KG1 (cell line): Measurements from ENCODE around the gene LTBP1.

Experiments
- DNase-seq: peaks from one replicate; lab custom pipeline; 2025; lab: John Stamatoyannopoulos, UW

Gene LTBP1

DNA sequence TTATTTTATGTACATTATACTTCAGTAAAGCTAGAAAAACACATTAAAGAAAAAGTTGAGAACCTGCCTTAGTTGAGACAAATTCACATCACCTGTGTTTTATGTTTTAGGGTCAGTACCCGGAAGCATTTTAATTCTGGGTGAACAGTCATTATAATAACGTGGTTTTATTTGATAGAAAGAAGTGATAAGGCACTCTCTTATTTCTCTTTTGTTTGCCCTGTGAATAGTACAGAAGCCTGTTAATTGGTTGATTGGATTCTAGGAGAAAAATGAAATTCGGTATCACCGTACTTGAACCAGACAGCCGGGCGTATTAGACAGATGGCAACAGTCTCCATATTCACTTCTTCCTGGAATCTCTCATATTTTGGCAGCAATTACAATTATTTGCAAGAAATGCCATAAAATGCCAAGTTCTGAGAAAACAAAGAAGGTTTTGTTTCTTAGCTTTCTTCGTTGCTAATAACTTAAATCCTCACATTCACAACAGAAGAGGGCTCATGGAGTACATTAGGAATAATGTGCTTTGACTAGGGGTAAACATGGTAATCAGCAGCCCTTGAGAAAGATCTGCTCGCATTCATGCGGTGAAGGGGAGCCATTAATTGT is 361.0 kb downstream of the LTBP1 start:
- DNase-seq = no peak

DNA sequence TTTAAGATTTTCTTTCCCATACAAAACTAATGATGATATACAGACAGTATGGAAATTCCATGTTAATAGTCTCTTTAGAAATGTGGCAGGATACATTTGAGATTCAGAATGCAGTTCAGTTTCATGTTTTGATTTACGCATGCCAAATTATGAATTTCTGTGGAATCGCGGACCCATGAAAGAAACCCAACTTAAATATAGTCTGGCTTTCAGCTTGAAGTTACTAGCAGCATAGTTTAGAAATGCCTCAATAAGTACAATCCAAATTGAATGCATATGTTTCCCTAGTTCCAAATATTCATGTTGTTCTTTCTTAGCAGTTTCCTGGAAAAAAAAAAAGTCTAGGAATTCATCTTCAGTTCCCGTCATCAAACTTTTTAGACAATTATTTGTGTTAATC is 365.6 kb downstream of the LTBP1 start:
- no peak for DNase-seq

DNA sequence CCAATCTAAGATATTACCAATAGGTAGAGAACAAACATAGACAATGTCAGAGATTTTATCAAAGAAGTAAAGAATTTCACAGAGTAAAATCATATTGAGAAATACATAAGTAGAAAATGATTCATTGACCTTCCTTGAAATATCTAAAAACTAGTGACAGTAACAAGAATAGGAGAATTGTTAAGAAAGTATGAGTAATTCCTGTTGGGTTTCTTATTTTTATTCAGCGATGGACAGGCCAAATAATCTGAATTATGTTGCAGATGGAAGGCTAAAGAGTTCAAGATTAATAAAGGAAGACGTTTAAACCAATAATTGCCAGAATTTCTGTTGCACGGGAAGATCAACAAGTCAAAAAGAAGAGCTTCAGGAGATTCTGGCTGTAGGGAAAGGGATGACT is 366.3 kb downstream of the LTBP1 start:
- DNase-seq = no peak

DNA sequence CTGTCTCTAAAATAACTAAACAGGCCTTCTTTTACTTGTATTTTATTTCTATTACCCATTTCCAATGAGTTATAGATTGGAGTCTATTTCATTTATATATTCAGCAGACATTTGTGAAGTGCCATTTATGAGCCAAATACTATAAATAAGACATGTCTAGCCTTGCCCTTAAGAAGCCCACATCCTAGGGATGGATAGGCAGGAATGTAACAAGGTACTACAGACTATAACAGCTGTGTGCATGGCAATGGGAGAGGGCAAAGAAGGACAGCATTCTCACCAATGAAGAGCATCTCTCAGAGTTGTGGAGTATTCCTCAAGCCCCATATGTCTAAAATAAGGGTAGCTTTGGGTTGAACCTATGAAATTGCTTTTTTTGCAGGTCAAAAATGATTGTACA is 367.8 kb downstream of the LTBP1 start:
- DNase-seq = no peak

DNA sequence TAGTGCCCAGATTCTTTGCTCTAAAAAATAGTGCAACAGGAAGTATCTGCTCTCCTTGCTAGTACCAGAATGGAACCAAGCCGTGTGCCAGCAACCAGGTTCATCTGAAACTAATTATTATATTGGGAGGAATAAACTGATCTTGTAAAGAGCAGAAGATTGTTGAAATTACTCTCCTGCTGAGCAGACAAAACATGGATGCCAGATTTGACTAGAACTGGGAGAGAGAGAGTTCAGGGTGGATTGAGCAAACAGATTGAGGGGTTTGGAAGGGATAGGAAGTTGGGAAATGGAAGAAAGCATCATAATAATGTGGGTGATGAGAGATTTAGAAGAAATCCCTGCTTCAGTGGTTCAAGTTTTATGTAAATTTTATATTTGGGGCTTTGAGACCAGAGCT is 369.6 kb downstream of the LTBP1 start:
- DNase-seq = no peak

DNA sequence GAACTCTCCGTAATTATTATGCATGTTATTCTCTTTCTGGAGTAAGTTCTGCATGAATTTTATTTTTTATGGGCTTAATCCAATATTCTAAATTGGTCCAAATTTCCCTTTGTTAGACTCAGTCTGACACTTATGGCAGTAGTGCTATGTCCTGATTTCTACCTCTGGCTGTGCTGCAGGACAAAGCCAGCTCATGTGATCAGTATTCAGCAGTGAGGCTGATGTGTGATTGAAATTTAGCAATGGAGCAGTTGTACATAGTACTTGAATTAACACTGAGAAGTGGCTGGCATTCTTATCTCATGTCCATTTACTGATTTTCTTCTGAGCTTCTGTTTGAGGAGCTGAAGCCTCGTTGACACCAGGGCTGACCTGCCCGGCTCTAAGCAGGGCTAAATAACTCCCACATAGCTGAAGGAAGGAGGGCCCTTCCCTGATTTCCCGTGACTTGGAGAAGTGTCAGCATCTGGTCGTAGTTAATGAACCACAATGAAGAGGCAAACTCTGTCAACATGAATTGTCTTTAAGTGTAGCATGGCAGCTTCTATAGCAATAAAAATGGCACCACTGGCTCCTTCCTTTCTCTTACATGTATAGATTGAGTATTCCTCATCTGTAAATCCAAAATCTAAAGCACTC is 370.7 kb downstream of the LTBP1 start:
- DNase-seq = no peak

DNA sequence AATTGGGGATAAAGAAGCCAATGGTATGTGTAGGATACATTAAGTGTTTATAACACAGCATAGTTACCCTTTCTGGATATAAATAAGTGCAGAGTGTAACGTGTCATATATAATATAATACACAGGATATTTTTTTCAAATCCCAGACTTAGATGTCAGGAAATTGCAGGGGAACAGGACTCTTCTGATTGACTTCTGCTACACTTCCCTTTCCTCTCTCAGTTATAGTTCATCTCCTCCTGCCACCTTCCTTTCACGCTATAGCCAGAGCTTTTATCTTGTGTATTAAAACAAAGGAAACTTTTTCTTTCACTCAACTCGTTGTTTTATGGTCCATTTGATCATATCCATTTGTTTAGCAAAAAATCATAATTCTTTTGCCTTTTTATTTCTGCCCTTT is 371.7 kb downstream of the LTBP1 start:
- DNase-seq = no peak

DNA sequence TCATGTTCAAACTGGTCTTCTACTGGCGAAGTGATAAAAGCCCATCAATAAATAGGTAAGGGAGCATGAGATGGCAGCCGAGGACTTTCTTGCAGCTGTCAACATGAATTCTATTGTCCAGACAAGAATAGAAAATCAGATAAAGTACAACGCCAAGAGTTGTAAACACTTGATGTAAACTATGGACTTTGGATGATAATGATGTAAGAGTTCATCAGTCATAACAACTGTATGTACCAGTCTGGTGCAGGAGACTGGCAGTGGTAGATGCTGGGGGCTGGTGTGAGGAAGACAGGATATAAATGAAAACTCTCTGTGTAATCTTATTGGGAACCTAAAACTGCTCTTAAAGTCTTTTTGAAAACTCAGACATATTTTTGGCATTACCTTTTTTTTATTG is 373.8 kb downstream of the LTBP1 start:
- DNase-seq = no peak

DNA sequence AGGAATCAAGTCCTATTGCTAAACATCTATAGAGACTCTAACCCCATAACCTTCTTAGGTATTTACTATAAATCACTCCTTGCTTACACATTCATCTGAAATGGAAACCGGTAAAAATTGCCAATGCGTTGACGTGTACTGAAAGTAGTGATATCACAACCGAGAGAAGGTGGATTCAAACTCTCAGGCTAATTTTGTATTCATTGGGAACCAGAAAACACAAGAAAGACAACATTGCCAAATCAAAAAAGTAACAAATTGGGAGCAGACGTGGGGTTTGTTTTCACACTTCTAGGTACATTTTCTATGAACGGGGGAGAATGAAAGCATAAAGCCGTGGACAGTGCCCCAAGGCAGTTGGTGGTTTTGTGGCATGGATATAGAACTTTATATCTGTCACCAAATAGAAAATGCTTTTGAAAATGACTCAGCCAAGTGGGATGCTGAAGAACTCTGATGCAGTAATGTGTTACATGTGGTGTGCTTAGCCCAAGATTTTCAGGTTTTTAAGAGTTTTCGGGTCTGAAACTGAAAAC is 374.6 kb downstream of the LTBP1 start:
- DNase-seq = no peak

DNA sequence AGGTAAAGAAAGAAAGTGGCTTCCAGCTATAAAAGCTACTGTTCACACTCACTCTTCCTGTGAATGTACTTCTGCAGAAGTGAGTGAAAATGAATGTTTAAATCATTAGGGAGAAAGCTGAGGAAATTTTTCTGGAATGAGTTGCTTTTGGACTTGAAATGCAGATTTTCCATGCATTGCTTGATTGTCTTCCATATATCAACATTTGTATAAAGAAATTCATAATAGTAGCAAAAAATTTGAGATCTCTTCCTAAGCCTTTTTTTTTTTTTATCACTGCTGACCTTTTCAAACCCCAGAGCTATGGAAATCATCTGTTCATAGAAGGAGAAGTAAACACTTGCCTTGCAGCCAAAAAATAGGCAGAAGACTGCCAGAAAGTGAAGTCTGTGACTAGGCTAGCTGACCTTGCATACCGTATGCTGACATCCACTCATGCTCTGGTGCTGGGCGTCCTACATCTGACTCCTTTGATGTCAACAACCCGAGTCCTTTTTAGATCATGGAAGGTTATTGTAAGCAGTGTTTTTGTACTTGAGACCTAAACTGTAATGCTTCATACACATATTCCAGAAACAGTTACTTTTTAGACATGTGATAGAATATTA is 375.2 kb downstream of the LTBP1 start:
- DNase-seq = no peak

DNA sequence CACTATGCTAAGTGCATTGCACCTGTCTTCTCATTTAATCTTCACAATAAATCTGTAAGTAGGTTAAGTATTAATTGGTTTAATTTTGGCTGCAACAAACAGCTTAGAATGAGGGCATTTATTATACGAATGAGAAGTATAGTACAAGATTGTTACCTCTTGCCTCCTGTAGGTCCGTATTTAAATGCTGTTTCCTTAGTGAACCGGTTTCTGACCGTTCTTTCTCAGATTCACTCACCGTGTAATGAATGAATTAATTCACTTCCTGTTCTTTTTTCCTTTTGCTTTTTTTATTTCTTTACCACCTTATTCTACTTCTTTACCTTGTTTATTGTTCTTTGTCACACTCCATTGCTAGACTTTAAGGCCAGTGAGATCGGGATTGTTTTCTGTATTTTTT is 375.9 kb downstream of the LTBP1 start:
- DNase-seq = no peak

DNA sequence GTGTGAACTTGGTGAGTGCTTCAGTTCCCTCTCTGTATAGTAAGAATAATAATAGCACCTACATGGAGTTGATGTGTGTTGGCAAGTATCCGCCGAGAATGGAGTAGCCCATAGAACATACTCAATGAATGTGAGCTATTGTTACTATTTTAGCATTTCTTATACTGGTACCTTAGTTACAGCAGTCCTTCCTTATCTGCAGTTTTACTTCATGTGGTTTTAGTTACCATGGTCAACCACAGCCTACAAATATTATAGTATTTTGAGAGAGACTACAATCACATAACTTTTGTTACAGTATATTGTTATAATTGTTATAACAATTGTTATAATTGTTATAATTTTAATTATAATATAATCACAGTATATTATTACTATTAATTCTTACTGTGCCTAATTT is 377.2 kb downstream of the LTBP1 start:
- no peak for DNase-seq

DNA sequence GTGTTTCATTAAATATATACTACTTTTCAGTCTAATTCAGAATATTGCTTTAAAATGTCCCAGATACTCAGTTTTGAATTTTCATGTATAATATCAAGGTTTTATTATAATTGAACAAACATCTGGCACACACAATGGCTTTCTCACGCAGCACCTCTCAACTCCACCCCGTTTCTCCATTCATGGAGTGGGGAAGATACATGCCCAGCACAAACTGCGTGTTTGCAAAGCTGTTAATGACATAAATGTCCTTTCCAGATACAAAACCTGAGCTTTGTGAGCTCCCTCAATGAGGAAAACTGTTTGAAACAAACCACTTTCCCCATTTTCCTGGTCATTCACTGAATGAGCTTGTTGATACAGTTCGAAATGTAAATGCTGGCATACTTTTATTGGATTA is 379.3 kb downstream of the LTBP1 start:
- no peak for DNase-seq

DNA sequence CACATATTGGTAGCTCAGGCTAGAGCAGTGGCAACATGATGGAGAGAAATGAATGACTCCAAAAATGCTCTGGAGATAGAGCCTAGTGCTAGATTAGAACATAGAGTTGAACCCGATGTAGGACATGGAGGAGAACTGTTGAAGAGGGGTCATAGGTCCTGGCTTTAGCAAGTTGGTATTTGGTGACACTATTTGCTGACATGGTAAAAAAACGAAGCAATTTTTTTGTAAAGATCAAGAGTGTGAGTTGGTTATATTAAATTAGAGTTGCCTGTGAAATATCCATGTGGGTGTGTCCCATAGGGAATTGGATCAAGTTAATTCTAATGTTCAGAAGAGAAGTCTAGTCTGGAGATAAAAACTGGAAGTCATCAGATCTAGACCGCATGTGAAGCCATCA is 386.7 kb downstream of the LTBP1 start:
- no peak for DNase-seq

DNA sequence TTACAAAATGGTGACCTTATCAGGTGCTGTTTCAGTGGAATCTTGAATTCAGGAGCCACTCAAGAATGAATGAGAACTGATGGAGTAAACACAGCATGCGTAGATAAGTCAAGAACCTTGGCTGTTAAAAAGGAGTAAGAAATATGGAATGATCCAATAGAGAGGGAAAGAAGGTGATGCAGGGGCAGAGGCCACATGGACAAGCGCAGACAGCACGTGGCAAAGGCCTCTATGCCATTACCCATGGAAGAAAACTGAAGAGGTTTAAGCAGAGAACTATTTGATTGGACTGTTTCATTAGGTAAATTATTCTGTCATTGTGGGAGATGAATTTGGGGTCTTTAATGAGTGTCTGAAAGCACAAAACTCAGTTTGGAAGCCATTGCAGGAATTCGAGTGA is 387.3 kb downstream of the LTBP1 start:
- no peak for DNase-seq

DNA sequence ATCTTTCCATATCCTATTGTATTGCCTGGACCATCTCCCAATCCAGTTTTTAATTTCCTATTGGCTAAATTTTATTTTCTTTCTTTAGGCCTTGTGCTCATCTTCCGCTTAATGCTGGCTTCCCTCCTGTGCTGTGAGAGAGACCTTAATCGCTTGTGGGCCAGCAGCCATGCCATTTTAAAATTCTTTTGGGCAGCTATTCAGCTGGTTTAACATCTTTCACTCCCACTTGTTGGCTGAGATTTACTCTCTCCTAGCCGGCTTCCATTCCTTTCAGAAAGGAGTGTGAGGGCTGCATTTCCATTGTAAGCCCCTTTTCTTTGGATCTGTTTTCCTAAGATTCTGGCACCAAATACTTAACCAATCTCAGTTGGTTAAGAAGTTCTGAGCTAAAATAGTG is 388.8 kb downstream of the LTBP1 start:
- DNase-seq = no peak

DNA sequence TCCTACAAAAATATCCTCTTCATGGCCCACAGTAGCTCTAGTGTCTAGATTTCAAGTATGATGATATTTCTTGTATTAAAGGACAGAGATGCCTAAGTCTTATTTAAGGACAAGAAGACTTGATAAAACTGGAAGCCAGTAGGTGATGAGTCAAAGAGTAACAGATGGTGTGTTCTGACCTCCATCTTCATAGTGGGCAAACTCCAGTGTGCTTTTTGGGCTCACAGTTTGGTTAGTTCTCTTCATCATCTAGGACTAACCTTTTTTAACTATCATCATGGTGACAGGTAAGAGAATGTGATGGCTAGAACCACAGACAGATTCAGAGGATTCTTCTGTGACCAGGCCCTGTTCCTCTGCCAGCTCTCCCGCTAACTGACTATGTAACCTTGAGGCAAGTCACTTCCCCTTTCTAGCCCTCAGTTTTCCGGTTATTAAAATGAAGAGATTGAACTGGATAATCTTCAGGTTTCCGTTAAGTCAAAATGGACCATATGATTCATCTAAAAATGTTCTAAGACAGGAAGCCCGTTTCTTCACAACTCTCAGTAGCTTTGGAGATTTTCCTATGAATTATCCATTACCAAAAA is 389.4 kb downstream of the LTBP1 start:
- peak; percentile 45 for DNase-seq

DNA sequence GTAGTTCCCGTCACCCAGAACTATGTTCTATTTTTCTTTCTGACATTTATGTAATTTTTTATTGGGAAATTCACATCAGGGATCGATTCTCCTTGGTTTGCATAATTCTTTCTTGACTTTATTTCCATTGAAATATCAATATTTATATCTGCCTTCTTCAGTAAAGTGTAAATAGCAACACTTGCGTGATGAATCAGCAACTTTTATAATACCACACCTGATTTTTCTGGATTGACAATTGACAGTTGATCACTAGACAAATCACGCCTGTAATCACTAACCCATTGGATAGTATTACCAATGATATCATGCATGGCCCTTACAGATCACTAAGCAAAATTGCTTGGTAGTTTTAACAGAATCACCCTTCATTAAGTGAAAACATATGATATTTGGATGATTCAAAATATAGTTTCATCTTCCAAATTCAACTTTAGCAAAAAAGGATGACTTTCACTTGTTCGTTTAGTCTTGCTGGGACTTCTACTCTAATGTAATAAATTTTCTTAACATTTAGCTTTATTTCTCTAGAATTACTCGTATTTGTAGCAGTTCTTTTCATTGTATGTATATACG is 390.7 kb downstream of the LTBP1 start:
- DNase-seq = no peak

DNA sequence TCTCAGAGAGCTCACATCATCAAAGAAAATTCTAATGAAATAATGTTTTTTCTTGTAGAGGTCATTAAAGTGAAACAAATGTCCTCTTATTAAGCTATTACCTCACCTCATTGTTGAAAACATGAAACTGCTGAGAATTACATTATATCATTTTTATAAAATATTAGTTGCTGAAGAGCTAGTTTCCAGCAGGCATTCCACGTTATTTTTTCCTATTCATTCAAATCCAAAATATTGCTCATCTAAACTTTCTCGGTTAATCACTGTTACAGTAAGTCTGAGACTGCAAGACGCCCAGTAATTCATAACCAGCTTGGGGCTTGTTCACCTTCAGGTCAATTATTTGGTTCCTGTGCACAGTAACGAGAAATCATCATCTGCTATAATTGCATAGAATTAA is 391.2 kb downstream of the LTBP1 start:
- no peak for DNase-seq

DNA sequence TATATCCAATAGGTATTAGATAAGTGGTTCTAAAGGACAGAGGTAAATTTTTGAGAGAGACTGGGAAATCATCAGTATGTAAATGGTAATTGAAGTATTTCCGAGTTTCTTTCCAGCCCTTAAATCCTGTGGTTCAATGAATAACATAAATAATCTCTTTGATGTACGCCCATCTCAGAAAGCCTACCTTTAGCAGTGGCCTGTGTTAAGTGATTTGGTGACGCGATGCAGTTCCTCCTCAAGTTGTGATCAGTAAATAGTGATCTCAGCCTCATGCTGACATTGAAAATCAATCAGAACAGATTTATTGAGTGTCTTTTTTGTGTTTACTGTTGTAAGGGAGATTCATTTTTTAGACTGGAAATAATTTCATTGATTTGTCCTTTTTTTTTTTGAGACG is 392.5 kb downstream of the LTBP1 start:
- DNase-seq = no peak

DNA sequence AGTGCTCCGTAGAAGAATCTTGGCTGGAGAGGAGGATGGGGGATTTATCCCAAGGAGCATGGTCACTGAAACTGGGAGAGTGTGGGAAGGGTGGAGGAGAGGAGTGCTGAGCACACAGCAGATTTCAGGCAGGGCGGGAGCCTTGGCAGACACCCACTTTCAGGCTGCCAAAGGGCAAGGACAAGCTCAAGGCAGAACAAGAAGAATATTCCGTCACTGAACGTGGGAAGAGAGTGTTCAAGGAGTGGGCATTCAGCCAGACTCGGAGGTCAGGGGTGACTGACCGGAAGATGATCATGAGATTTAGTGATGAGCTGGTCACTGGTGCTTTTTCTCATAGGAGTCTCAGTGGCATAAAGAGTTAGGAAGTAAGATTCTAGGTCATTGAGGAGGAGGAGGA is 393.5 kb downstream of the LTBP1 start:
- no peak for DNase-seq

DNA sequence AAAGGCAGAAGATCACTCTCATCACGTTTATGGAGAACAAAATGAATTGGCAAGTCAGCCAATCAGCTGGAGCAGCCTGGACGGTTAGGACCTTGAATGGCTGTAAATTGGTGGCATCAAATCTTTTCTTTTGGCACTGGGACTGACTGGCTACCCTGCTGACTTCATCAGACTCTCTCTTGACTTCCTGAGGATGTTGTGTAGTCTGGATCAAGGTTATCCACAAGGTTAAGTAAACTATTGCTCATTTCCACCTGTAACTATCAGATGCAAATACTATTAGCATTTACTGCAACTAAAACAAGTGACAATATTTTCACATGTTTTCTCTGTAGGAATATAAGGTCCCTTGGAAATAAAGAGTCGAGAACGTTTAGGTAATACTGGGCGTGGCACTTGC is 395.4 kb downstream of the LTBP1 start:
- no peak for DNase-seq

DNA sequence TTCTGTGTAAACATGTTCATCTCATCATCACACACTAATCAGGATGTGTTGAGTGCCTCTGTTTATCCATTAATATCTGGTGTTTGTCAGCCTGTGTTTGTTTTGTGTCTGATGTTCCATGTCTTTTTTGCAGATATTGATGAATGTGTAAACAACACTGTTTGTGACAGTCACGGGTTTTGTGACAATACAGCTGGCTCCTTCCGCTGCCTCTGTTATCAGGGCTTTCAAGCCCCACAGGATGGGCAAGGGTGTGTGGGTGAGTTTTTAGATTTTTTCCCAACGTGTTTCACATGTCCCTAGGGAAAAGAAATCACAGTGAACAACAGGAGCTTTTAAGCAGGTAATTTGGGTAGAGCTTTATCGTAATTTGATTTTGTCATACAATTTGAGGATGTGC is 396.0 kb downstream of the LTBP1 start:
- DNase-seq = no peak
